ENCODE measurements around the gene MMRN1.

- no peak for TF ChIP-seq EP300 (IDR thresholded peaks at IDR 0.05; ENCODE audit: borderline replicate concordance in 1 of 2, low read depth in 2 of 2, low read length in 2 of 2)
- TF ChIP-seq ZNF274 (IDR thresholded peaks at IDR 0.05; ENCODE audit: borderline replicate concordance, extremely low read depth, low read length) = no peak
- TF ChIP-seq POLR2AphosphoS5 (IDR thresholded peaks at IDR 0.05; ENCODE audit: low read depth, low read length) = no peak
- TF ChIP-seq EZH2 (IDR thresholded peaks at IDR 0.05; ENCODE audit: low read depth, low read length, severe bottlenecking) = no peak
- no peak for TF ChIP-seq CBX5 (IDR thresholded peaks at IDR 0.05; ENCODE audit: low read depth, low read length)
- TF ChIP-seq CTCF (IDR thresholded peaks at IDR 0.05; ENCODE audit: control extremely low read depth in 1 of 3, insufficient read depth in 1 of 3, low read depth in 1 of 3, low read length in 3 of 3) = no peak
- no peak for TF ChIP-seq POLR2A (IDR thresholded peaks at IDR 0.05; ENCODE audit: control extremely low read depth in 1 of 2, low read depth in 2 of 2, low read length in 2 of 2)
- TF ChIP-seq SP2 (IDR thresholded peaks at IDR 0.05; ENCODE audit: low read length) = no peak
- no peak for TF ChIP-seq RFX5 (IDR thresholded peaks at IDR 0.05; ENCODE audit: borderline replicate concordance, low read depth, low read length)
- no peak for TF ChIP-seq ATF2 (IDR thresholded peaks at IDR 0.05; ENCODE audit: low read length)
- TF ChIP-seq CEBPB (IDR thresholded peaks at IDR 0.05; ENCODE audit: low read depth, low read length) = no peak
- TF ChIP-seq TAF1 (IDR thresholded peaks at IDR 0.05; ENCODE audit: low read depth, low read length) = no peak
Measured at GRCh38 chr4:89868276-89868675, 26.4 kb upstream of the MMRN1 start.
